Amygdala (tissue), 56 donors: ENCODE data around the gene RAB8A.
"Not testable (repeated sequence)": the region's sequence is repeated elsewhere in the genome, so short reads cannot be mapped to it uniquely, and the experiment has no call there.

Experiments
- DNase-seq, 56 donors: peaks; one replicate each; lab custom pipeline; 2025; lab: John Stamatoyannopoulos, UW

RAB8A gene

GRCh38 chr19:16167055-16167454 is 55.4 kb downstream of the RAB8A start:
- no peak for DNase-seq

GRCh38 chr19:16168465-16169081 is 56.9 kb downstream of the RAB8A start:
- DNase-seq: no peak

- no peak for DNase-seq
These were observed 58.4 kb downstream of the RAB8A start for GRCh38 chr19:16170134-16170533.

GRCh38 chr19:16175954-16176353 is 64.3 kb downstream of the RAB8A start:
- DNase-seq: no peak

GRCh38 chr19:16178866-16179265 is 67.2 kb downstream of the RAB8A start:
- DNase-seq: not testable (repeated sequence)

GRCh38 chr19:16180611-16181010 is 68.9 kb downstream of the RAB8A start:
- no peak for DNase-seq
